HG02938 (cell line): Measurements from ENCODE around the gene FAM181B.
"Not testable (repeated sequence)": the region's sequence is repeated elsewhere in the genome, so short reads cannot be mapped to it uniquely, and the experiment has no call there.

Experiments
- ATAC-seq: cut with Tn5 transposase; IDR thresholded peaks from one replicate; pipeline ENCODE4 v1.9.1; 2021; ENCODE audit warnings: mild to moderate bottlenecking, moderate library complexity; ENCODE audit not compliant: unreplicated experiment

The FAM181B gene

GRCh38 chr11:82732734-82733443 lies 775 bp downstream of the FAM181B start:
- no peak for ATAC-seq

GRCh38 chr11:82732348-82732733 lies 1.3 kb downstream of the FAM181B start:
- no peak for ATAC-seq

- ATAC-seq, result no peak
Measured at GRCh38 chr11:82731691-82732277, 1.9 kb downstream of the FAM181B start.

- no peak for ATAC-seq
Measured at GRCh38 chr11:82730754-82731153, 2.9 kb downstream of the FAM181B start.

- ATAC-seq, result no peak
Measured at GRCh38 chr11:82730286-82730685, 3.4 kb downstream of the FAM181B start.

GRCh38 chr11:82724026-82724425 lies 9.6 kb downstream of the FAM181B start:
- no peak for ATAC-seq

GRCh38 chr11:82722231-82722630 lies 11.4 kb downstream of the FAM181B start:
- ATAC-seq, result no peak

GRCh38 chr11:82720267-82721065 lies 13.2 kb downstream of the FAM181B start:
- ATAC-seq, result no peak

- ATAC-seq, result no peak
Measured at GRCh38 chr11:82719361-82720105, 14.1 kb downstream of the FAM181B start.

GRCh38 chr11:82718821-82719220 lies 14.8 kb downstream of the FAM181B start:
- no peak for ATAC-seq

- no peak for ATAC-seq
Measured at GRCh38 chr11:82718307-82718706, 15.4 kb downstream of the FAM181B start.

GRCh38 chr11:82714346-82715174 lies 19.1 kb downstream of the FAM181B start:
- no peak for ATAC-seq

GRCh38 chr11:82711648-82712047 lies 22.0 kb downstream of the FAM181B start:
- no peak for ATAC-seq

- no peak for ATAC-seq
Measured at GRCh38 chr11:82703796-82704195, 29.9 kb downstream of the FAM181B start.

- no peak for ATAC-seq
Measured at GRCh38 chr11:82703226-82703625, 30.4 kb downstream of the FAM181B start.

GRCh38 chr11:82701847-82702520 lies 31.7 kb downstream of the FAM181B start:
- ATAC-seq, result peak; percentile 75

- no peak for ATAC-seq
Measured at GRCh38 chr11:82698576-82699352, 34.9 kb downstream of the FAM181B start.

- ATAC-seq, result no peak
Measured at GRCh38 chr11:82692981-82693380, 40.7 kb downstream of the FAM181B start.

GRCh38 chr11:82689347-82689746 lies 44.3 kb downstream of the FAM181B start:
- ATAC-seq, result not testable (repeated sequence)
